ENCODE results near the gene LPAR1.
"Not testable (repeated sequence)": the region's sequence is repeated elsewhere in the genome, so short reads cannot be mapped to it uniquely, and the experiment has no call there.

Gene LPAR1

DNA sequence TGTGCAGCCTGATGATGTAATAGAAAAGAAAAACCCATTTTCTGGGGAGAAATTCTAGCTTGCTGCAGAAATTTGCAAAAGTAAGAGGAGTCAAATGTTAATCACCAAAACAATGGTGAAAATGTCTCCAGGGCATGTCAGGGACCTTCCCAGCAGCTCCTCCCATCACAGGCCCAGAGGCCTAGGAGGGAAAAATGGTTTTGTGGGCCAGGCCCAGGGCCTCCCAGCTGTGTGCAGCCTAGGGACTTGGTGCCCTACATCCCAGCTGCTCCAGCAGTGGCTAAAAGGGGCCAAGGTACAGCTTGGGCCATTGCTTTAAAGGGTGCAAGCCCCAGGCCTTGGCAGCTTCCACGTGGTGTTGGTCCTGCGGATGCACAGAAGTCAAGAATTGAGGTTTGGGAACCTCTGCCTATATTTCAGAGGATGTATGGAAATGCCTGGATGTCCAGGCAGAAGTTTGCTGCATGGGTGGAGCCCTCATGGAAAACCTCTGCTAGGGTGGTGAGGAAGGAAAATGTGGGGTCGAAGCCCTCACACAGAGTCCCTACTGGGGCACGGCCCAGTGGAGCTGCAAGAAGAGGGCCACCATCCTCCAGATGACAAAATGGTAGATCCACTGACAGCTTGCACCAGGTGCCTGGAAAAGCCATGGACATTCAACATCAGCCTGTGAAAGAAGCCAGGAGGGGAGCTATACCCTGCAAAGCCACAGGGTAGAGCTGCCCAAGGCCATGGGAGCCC lies 176.7 kb downstream of the LPAR1 start:
- not testable (repeated sequence) for DNase-seq

DNA sequence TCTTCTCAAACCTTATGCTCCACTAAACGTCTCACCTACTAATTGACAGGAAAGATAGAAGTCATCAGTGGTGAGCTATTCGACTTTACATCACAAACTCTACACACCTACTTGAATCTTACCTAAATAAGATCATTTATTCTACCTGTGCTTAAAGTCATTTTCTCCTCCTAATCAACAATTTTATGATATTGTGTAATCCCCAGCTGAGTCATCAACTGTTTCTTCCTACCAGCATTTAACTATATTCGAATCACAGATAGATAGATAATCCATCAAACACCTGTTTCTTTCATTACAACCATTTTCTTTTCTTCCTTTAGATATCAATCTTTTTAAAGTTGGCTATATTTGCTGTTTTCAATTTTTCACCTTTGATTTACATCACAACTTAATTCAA lies 181.5 kb downstream of the LPAR1 start:
- DNase-seq, result no peak

DNA sequence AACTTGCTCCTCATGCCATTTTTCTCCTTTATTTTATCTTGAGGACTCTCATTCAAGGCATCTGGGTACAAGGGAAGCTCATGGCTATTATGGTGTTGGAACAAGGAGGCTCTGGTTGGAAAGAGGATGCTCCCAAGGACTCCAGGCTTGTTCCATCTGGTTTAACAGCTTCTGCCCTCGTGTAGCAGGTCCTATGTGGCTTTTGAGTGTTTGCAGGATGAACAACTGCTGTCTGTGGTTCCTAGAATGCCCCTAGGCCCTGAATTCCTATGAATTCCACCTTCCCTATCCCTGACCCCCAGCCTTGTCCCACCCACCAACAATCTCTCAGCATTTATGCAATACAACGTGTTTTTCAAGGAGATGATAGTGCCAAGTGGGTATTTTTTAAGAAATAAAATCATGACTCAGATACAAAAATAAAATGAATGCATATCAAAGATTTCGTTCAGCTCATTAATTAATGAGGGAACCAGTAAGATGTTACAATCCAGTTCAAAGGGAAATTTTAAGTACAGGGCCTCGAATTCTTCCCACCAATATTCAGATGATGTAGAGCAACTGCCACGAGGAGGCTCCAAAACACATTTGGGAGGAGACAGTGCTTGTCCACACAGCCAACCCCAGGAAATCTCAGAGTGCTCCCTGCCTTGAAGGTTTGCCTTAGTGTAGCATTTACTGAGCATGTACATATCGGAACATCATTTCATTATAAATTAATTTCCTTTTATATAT lies 187.7 kb downstream of the LPAR1 start:
- no peak for DNase-seq

DNA sequence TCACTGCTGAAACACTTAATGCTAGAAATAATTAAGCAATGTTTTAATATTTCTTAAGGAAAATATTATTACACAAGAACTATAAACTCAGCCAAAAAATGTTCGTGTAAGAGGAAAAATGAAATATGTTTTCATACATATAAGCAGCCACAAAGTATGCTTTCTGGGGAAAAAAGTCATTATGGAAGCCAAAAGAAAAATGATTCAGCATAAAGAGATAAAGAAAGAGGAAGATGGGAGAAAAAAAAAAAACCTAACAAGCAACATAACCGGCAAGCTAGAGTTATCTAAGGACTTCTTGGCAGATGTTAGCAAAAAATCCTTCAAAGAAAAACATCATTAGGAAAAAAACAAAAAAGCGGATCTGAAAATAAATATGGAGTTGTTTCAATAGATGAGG lies 190.6 kb downstream of the LPAR1 start:
- DNase-seq, result no peak

DNA sequence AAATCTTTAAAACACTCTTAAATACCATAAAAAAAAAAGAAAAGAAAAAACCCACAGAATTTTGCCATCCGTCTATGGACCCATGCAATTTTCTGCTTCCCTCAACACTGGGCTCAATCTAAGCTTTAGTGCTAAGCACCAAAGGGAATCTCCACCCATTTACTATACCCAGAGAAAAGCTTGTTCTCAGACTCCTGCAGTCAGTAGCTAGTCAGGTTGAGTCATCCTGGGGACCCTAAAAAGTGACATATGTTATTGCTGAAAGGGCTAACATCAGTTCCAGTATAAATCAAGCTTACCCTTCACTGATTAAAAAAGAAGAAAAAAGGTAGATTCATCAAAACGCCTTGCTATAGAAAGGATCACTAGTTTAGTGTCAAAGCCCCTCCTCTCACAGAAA lies 192.1 kb downstream of the LPAR1 start:
- no peak for DNase-seq

DNA sequence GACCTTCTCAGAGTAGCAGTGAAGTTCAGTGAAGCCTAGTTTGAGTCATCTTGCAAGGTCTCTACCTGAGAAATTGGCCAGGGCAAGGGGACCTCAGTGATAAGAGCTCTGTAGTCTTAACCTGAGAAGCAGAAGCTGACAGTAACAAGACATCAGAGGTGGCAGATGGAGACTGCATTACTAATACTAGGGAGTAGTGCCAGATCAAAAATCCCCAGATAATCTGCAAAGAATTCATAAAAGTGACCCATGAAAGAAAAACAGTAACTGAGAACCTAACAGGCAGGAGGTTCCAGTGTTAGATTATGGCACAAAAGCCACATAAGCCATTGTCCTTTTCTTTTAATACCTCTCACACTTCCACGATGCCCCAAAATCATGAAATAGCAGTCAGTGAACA lies 194.1 kb downstream of the LPAR1 start:
- no peak for DNase-seq

DNA sequence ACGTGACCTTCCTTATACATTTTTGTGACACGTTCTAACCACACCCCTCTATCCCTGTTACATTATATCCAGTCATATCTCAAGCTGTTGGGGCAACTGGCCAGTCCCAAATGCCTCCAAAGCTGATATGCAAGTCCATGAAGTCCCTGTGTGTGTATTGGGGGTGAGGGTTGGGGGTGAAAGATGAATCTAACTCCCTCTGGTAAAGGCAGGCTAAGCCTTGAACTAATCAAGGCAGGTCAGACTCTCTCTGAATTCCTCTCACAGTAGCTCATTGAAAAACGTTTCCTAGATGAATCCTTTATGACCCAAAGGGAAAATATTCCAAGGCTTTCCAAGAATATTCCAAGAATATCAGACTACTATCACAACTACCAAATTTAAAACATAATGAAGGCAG lies 195.3 kb downstream of the LPAR1 start:
- DNase-seq, result no peak

DNA sequence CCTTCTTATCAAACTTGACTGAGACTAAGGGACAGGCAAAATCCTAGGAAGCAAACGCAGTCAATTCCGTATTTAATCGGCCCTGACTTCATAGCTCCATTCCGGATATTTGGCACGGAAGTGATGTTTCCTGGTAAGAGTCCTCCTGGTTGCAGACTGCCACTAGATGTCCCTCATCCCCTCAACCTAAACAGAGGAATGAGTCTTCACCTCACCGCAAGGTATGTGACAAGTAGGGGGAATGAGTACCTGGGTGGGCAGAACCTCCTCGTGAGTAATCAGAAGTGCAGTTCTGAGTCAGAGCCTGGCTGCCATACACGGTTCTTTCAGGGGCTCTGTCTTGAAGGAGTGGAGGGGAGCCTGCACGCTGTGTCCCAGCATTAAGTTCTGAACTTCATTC lies 196.1 kb downstream of the LPAR1 start:
- DNase-seq, result no peak

DNA sequence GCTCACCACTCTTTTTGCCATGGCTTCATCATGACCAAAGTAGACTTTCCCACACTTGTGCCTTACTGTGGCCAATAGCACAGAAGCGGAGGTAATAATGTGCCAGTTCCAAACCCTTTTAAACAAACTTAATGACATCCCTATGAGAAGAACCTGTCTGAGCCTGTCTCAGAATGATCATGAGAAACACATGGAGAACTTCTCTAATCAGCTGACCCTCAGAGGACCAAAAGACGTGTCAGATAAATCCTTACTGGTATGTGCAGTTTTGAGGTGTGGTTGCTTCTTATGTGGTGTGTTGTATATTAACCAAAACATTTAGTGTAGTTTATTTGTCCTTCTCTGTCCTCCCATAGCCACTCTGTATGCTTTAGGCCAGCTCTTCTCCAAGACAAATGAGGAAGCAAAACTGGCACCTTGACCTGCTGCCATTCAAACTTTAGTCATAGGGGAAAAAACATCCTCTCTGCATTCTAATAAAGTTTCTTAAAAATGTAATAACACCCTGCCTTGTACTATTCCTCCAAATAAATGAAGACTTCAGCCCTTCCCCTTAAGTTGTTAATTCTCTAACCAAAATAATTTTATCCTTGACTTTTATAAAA lies 200.8 kb downstream of the LPAR1 start:
- DNase-seq, result no peak

DNA sequence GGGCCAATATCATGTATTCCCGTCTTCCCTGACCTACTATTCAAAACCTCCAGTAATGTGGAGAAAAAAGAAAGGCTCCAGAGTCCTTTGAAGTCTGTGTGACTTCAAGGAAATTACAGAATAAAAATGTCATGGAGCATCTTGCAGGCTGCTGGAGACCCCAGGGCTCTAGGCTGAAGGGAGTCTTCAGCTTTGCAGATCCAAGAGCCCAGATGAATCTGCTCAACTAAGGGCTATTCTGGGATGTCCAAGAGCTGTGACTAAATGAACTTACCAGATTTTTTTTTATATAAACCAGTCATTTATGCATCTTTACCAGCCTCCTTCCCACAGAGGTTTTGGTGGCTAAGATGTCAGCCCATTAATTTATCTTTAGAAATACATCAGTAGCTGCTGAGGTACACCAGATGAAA lies 202.4 kb downstream of the LPAR1 start:
- DNase-seq, result no peak

DNA sequence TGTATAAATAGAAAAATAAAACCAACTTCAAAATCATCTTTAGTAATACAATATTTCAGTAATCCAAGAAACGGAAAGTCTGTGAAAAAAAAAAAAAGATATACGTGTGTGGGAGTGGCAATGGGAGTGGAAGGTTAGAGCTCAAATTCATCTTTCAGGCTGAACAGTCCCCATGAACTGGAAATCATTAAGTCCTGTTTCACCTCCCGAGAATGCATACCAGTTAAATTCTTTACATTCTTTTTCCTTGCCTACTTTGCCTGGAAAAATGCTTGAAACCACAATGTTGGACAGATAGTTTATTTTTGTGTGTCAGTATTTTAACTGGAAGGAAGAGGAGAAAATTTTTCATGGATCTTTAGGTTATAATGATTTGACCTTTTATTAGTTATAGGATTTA lies 202.9 kb downstream of the LPAR1 start:
- no peak for DNase-seq

DNA sequence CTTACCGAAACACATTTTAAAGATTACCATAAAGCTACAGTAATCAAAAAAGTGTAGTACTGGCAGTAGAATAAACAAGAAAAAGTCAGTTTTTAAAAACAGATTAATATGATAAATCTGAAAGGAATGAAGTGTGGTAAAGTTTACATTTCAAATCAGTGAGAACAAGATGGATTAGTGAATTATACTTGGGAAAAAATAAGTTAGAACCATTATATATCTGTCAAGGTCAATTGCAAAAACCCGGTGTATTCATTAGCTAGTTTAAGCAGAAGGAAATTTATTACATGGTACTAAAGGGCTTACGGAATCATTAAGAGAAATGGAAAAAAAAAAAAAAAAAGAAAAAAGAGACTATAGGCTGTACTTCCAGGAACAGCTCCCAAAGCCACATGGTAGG lies 205.3 kb downstream of the LPAR1 start:
- DNase-seq, result no peak

DNA sequence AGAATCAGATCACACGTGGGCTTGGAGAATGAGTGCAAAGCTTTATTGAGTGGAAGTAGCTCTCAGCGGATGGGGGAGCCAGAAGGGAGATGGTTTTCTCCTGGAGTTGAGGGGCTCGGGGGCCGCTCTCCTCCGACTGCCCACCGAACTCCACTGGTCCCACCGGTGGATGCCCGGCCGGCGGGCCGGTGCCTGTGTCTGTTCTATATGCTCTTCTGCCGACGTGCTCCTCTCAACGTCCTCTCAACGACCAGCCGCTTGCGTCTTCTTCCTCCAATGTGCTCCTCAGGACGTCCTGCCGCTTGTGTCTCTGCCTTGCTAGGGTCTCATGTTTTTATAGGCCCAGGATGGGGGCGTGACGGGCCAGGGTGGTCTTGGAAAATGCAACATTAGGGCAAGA lies 207.8 kb downstream of the LPAR1 start:
- no peak for DNase-seq

DNA sequence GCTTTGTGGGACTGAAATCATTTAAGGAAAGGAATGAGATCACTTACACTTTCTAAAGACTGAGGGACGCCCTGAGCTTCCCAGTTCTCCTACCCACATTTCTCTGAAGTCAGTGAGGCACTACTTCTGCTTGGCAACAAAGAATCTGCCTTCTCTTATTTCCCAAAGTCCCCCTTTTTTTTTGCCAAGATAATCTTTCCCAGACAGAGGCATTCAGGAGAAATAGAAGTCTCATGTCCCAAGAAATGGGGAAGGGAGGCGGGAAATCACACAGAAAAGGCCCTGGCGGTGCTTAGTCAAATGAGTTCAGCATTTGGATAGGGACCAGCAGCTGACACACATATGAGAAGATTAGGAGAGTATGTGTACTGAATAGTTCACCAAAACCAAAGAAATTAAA lies 210.0 kb downstream of the LPAR1 start:
- no peak for DNase-seq

DNA sequence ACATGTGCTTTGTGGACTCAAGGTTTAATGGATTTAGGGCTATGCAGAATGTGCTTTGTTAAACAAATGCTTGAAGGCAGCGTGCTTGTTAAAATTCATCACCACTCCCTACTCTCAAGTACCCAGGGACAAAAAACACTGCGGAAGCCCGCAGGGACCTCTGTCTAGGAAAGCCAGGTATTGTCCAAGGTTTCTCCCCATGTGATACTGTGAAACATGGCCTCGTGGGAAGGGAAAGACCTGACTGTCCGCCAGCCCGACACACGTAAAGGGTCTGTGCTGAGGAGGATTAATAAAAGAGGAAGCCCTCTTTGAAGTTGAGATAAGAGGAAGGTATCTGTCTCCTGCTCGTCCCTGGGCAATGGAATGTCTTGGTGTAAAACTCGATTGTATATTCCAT lies 211.9 kb downstream of the LPAR1 start:
- DNase-seq, result not testable (repeated sequence)

DNA sequence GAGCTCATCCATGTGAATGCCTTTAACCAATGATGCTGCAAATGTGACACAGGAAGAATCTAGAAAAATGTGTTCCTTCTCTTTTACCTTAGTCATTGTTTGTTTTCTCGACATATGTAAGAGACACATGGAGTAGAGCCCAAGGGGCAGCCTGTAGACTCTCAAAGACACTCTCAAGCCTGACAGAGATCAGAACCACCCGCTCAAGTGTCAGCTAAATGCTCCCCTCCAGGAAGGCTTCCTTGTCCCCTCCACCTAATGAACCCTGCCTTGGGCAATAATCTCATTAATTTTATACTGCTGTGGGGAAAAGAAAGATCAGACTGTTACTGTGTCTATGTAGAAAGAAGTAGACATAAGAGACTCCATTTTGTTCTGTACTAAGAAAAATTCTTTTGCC lies 212.3 kb downstream of the LPAR1 start:
- DNase-seq, result no peak

DNA sequence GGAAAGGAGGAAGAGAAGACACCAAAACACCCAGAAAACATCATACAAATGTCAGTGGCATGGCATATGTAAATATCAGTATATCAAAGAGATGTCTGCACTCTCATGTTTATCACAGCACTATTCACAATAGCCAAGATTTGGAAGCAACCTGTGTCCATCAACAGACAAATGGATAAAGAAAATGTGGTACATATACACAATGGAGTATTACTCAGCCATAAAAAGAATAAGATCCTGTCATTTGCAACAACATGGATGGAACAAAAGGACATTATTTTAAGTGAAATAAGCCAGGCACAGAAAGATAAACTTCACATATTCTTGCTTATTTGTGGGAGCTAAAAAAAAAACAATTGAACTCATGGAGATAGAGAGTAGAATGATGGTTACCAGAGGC lies 213.1 kb downstream of the LPAR1 start:
- DNase-seq, result not testable (repeated sequence)
